Activated T-cell treated with anti-CD3 and anti-CD28 coated beads for 1 hour (primary cell): ENCODE data around the gene CORO1C.

Source experiments
- DNase-seq: peaks from one replicate; pipeline ENCODE4 v3.0.0-alpha.2; 2020; ENCODE audit warnings: low read depth

CORO1C gene

DNA sequence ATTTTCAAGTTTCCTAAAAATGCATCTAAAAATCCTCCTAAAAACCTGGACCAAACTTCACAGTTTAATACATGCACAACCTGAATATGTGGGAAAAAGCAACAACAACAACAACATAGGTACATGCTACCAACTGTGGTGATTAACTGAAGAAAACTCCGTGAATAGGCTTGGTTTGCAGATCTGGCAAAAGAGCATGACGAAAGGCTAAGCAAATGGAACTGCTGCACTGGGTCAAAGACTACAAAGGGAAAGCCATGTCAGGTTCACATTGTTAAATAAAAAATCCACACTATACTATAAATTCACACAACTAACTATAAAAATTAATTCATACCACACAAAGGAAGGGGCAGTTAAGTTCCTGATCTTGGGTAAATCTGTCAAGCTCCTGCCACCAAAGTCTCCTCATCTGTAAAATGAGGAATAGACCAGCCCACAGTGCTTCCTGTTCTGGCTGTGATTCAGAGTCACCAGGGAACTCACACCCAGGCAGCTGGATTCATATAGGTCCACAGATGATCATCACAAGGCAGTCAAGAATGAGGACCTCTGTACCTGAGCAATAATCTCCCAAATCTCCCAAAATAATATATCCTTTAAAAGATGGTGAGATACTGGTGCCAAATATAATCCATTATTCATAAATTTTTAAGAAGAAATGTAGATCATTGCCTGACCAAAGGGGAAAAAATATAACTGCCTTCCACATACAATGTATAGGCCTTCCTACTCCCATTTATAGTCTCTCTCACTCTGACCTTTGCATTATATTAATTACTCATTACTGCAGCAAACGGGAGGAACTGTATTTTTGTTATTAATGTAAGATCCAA lies 7.0 kb downstream of the CORO1C start:
- no peak for DNase-seq

DNA sequence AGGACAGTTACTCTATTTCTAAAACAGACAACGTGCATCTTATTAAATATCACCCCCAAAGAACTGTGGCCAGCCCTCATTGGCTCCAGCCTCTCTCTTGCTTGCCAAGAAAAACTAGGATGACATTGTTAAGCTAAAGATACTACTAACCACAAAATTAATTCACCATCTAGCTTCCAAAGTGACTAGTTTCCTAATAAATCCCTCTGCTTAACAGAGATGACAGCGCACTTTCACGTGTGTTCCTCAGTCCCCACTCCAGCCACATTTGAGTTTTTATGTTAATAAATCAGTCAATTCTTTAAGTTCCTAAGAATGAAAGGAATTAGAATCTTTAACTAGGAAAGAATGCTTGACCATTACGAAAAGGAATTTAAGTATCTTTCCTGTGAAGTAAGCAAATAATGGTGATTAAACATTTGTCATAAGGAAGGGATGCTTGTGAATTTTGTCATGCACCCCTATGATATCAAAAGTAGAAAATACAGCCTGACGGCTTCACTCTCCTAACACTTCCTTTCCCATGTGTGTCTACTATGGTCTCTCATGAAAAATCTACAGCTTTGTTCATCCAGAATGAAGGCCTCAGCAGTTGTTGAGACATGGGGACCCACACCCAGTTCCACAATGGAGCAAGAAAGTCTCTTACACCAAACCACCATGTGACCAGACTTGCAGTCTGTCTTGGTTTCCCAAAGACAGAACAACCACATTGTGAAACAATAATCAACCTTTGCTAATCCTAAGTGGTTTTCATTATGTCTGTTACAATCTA lies 8.1 kb downstream of the CORO1C start:
- no peak for DNase-seq

DNA sequence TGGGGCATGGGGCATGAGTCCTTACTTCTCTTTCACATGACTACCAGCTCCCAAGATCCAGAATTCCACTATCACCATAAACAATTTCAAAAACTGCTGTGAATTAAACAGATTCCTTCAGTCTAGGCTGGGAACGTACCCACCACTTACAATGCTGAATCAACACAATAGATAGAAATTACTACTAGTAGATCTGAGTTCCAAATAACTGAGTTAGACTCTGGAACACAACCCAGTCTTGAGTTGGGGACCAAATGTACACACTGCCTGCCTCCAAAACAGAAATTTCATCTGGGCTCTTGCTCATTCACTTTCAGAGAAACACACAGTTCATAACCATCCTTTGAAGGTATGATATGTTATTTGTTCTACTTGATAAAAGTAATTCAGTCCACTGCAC lies 8.9 kb downstream of the CORO1C start:
- no peak for DNase-seq

DNA sequence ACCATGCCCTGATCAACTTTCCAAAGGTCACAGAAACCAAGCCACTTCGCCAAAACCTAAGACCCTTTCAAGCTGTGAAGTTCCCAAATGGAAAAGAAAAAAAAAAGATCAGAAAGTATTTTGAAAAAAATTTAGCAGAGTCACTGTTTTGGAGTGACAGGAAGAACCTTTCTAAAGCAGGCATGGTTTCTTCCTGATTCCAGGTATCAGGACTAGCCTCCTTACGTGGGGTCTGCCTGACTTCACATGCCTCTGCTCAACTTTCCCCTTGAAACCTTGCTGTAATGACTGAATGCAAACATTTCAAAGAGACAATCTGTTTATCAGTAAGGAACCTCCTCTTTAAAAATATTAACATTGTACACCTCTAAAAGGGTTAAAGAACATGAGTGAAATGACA lies 9.5 kb downstream of the CORO1C start:
- no peak for DNase-seq

DNA sequence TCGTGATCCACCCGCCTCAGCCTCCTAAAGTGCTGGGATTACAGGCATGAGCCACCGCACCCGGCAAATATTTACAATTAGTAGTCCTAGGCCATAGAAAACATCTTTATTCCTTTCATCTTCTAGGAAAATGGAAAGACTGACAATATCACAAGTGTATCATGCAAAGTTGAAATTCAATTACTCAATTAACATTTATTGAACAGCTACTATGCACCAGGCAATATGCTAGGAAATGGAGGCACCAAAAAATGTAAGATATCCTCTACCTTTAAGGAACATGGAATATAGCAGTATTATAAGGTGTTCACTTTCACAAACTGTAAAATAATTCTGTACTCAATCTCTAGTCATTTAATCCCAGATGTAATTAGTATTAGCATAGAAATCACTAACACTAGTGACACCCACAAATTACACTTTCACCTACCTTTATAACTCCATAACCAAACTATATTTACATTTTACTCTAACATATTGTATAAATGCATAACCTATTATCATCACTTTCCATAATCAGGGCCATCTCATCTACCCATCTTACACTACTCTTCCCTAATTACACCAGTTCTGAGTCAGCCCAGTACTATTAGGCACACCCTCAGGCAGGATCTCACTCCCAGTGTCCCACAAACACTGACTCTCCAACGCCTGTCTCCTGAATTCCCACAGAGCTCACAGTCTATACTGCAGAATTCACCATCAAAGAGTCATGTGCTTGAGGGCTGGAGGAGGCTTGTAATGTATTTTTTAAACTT lies 10.4 kb downstream of the CORO1C start:
- DNase-seq: no peak

DNA sequence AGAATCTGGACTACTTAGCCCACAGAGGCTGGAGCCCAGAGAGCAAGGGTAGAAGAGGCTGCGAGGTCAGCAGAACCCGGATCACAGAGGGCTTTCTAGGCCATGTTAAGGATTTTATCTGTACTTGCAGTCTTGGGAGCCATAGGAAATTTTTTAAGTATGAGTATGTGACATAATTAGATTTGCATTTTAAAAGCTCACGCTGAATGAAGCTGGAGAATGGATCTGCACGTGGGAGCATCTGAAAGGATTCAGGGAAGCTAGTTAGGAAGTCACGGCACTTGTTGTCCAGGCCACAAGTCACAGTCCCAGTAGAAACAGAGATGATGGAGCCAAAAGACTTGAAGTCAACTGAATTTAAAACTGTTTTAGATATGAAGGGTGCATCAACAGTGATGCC lies 14.1 kb downstream of the CORO1C start:
- no peak for DNase-seq

DNA sequence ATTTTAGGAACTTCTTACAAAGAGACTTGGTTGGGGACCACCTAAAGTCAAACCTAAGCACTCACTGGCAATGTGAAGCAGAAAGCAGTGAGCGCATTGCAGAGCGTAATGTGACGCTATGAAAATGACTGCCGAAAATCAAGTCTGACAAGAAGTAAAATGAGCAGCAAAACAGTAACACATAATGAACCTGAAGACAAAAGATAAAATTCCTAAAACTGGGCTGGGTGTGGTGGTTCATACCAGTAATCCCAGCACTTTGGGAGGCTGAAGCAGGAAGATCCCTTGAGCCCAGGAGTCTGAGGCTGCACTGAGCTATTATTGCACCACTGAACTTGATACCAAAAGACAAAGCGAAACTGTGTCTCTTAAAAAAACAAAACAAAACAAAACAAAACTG lies 16.5 kb downstream of the CORO1C start:
- DNase-seq: no peak

DNA sequence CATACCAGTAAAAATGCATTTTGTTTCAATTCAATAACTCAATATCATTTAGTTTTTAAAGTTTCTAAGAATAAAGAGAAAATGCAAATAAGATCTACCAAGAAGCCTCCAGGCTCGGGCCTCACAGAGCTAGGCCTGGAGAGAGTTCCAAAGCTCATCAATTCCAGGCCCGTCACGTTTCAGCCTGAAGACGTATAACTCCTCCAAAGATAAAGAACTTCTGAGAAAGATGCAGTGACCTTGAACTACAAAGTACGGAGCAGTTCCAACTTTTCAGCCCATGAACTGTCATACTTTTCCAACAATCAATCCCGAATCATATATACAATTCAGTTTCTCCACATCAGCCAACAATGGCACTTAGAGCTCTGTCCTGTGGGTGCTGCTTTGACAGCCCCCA lies 17.8 kb downstream of the CORO1C start:
- no peak for DNase-seq

DNA sequence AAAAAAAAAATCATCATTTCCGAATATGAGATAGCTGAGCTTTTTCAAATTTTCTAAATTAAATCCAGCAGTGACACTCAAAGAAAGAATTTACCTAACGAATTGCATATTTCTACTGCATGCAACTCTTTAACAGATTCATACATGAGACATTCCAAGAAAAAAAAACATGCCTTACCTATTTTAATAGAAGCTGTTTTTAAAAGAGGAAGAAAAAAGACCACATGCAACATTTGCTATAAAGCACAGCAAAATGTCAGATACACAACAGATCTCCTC lies 18.5 kb downstream of the CORO1C start:
- no peak for DNase-seq

DNA sequence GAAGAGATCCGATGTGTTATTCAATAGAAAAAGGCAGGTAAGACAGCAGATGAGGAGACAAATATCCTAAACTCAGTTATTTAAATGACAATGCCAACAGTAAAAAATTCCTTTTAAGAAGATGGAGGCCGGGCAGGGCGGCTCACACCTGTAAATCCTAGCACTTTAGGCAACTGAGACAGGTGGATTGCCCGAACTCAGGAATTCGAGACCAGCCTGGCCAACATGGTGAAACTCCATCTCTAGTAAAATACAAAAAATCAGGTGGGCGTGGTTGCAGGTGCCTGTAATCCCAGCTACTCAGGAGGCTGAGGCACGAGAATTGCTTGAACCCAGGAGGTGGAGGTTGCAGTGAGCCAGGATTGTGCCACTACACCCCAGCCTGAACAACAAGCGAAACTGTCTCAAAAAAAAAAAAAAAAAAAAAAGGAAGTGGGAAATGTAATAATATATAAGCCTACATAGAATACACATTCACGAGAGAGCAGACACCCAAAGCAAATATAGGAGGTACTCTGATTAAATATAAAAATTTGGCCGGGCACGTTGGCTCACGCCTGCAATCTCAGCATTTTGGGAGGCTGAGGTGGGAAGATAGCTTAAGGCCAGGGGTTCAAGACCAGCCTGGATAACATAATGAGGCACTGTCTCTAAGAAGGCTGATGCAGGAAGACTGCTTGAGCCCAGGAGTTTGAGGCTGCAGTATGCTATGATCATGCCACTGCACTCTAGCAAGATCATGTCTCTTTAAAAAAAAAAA lies 19.0 kb downstream of the CORO1C start:
- DNase-seq: no peak

DNA sequence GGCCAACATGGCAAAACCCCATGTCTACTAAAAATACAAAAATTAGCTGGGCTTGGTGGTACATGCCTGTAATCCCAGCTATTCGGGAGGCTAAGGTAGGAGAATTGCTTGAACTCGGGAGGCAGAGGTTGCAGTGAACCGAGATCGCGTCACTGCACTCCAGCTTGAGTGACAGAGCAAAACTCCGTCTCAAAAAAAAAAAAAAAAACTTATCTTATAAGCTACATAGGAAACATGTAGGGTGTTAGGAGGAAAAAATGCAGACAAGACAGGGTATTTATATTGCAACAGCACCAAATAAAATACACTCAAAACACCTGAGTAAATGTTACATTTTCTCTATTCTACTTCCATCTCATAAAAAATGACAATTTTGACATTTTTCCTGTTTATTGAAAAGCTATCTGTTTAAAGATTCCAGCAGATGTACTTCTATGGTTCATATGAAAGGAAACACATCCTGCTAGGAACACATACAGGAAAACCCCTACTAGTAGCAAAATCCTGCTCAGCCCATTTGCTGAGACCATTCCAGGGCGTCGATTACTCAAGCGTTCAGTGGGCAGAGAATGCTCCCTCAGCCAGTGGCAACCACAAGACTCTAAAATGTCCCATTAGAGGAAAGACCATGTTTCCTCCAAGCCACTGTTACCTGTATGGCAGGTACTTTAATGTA lies 19.7 kb downstream of the CORO1C start:
- no peak for DNase-seq

DNA sequence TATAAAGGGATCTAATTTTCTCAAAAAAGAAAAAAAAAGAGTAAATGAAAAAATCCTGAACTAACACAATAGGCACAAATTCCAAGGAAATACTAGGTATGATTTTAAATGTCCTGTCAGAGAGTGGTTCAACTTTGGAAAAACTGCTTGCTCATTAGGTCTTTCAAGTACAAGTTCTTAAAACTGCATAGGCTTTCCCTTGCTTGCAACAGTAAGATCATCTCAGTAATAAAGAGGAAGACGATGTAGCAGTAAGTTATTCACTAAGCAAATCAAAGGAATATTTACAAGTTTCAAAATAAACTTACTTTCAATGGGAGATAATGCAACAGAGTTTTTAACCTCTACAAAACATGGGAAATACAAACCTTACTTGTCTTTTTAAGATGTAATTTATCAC lies 21.6 kb downstream of the CORO1C start:
- no peak for DNase-seq

DNA sequence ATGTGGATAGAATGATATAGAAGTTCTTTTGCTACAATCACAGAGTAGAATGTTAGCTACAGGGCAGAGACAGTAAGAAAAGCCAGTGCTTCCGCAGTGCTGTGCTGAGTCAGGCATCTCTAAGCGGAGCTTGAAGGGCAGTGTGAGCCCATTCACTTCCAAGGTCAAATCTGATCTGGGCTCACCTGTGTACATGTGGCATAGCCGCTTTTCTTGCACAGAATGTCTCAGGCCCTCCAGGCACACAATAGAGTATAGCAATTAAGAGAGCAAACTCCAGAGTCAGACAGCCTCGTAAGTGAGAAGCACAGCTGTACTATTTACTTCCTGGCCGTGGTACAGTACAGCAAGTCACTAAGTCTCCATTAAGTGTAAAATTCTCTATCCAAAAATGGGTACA lies 26.8 kb downstream of the CORO1C start:
- no peak for DNase-seq

DNA sequence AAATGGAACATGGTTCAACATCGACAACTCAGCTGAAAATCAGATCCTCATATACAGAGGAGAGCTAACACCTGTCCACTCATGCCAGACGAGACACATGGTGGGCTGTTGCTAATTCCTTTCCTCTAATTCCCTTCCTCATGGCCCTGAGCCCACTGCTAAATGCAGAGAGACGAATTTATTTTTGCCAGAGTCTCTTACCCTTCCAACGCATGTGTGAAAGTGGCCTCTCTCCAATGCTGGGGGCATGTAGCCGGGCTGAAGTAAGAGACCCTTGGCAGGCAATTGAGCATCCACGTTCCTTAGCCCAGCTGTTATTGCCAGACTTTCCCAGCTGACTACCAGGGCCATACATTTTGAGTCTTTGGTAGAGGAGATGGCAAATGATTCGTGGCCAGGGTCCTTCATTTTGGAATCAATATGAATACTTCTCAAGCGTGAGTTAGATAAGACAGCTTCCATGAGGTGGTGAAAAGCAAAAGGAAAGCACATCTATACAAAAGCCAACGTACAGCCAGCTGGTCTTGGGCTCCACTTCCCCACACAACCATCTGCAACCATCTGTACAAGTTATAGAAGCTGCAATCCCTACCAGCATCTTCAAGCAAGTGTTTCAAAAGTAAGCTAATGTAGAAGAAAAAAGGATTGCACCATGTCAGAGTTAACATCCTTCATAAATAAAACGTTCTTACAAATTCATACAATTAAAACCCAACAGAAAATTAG lies 28.6 kb downstream of the CORO1C start:
- DNase-seq: no peak

DNA sequence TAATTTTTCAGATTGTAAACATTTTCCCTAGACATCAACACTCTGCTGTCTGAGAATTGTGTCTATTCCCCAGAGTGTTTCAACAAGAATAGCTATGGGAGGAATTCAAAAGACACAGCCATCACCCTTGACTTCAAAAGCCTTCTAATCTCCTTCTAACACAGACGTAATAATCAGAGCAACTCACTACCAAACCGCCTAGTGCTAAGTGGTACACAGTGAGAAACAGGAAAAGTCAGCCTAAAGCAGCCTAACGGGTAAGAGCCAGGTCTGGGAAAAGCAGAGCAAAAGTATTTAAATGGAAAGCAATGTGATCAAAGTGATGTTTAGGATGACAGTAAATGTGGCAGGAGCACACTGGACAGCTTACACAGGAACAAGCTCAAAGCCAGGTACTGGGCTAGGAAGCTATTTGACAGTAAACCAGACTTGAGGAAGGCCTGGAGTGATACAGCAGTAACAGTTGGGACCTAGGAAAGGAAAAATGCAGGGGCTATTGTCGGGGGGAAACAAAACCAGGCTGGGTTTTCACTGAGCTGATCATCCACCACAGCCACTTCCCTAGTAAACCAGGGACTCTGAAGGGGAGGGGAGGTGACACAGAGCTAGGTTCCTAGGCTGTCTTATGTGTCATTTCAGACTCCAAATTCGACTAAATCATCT lies 29.4 kb downstream of the CORO1C start:
- DNase-seq: no peak

DNA sequence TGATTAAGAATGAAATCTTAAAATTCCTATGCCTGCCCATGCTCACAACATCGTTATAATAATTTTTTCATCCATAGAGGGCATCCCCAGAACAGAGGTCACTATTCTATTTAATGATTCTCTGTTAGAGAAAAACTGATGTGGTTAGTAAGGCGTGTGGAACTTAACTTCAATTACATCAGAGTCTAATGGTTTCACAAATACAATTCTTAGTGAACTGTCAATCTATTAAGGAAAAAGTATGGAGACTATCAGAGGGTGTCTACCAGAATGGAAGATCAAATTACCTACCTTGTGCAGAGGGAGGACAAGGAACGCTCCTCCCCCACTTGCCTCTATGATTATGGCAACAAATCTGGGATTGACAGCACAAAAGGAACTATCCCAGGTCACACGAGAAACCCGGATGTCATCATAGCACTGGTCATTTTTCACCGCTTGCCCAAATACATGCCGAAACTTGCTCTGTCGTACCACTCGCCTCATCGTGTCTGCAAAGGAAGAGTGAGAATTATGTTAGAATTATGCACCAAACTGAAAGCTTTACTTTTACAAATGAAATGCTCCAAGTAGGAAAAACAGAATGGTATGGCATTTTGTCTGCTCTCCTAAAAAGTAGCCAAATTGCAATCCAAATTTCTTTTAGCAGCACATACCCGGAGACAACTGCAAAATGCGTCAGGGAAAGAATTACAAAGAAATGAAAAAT lies 30.3 kb downstream of the CORO1C start:
- DNase-seq: no peak

DNA sequence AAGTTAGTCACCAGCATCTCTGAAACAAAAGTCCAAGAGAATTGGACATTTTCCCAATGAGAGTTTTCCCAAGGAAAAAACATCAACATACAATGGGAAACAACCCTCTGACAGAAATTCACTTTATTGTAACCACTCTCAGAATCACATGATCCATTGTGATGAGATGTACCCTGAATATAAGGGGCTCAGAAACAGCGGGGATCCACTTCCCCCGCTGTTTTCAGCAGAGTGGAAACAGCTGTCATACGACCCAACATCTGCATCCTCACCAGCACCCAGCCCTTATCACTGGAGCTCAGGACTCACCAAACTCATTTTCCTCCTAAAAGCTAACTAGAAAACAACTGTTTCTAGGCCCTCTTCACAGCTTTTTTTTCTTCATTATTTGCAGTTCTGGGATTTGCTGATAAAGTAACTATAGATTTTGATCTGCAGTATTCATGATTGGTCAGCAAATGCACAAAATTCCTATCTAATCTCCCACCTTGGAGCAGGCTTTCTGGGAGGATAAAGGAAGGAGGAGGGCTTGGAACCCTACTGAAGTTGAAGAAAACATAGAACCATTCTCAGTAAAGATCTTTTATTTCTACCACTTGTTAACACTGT lies 31.3 kb downstream of the CORO1C start:
- DNase-seq: no peak

DNA sequence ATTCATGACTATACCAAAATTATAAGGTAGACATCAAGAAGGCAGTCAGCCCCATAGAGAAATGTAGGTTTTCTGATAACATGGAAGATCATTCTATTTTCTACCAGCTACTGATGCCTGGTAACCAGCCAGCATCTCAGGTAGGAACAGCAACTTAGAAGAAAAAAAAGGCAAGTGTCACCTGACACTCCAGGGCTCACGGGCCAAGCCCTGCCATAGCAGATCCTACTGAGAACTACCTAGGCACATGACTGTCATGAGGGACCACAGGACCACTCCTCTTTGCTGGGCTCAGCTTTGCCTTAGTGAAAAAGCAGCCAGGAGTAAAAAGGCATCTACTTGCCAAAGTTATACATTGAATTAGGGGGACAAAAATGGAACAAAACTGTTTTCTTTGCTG lies 33.4 kb downstream of the CORO1C start:
- DNase-seq: no peak

DNA sequence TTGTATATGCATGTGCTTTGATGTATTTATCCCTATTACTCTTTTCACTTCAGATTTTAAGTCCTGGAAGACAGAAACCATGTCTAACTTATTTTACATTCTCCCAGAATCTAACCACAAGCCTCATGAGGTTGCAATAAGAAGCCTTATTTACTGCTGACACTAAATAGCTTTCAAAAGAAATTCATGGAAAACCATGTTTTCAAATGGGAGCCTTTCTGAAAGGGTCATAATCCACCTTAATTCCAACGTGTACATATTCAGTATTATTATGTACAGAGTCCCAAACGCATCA lies 34.4 kb downstream of the CORO1C start:
- no peak for DNase-seq
